ENCODE measurements around the gene OSCAR.
A peak's percentile ranks its signal among the peaks of the same experiment; 100 is the strongest.

The OSCAR gene

GRCh38 chr19:54100561-54100960, at the start of gene OSCAR:
OSCAR (minus strand) TSS chr19:54100803; CDS start chr19:54100792, 11 bp downstream.
- no peak for DNase-seq (ENCODE audit: low read depth, low spot score)

GRCh38 chr19:54149021-54149812, 48.6 kb upstream of the OSCAR start:
- no peak for DNase-seq (ENCODE audit: low read depth, low spot score)

GRCh38 chr19:54148158-54148557, 47.6 kb upstream of the OSCAR start:
- no peak for DNase-seq (ENCODE audit: low read depth, low spot score)

GRCh38 chr19:54147676-54148075, 47.1 kb upstream of the OSCAR start:
- no peak for DNase-seq (ENCODE audit: low read depth, low spot score)

GRCh38 chr19:54145541-54146158, 45.0 kb upstream of the OSCAR start:
- DNase-seq (ENCODE audit: low read depth, low spot score) = no peak

GRCh38 chr19:54142166-54142780, 41.7 kb upstream of the OSCAR start:
- DNase-seq (ENCODE audit: low read depth, low spot score) = no peak

GRCh38 chr19:54141356-54141755, 40.8 kb upstream of the OSCAR start:
- no peak for DNase-seq (ENCODE audit: low read depth, low spot score)

GRCh38 chr19:54138489-54139256, 38.1 kb upstream of the OSCAR start:
- no peak for DNase-seq (ENCODE audit: low read depth, low spot score)

- DNase-seq (ENCODE audit: low read depth, low spot score) = no peak
These were observed 37.3 kb upstream of the OSCAR start, which contains the start of gene CNOT3 for GRCh38 chr19:54137699-54138488. CNOT3 (plus strand) TSS chr19:54137762; CDS start chr19:54142979, 5,217 bp downstream.

GRCh38 chr19:54136864-54137698, 36.5 kb upstream of the OSCAR start:
- DNase-seq (ENCODE audit: low read depth, low spot score) = peak; percentile 99

- no peak for DNase-seq (ENCODE audit: low read depth, low spot score)
These were observed 35.7 kb upstream of the OSCAR start for GRCh38 chr19:54136086-54136863.

GRCh38 chr19:54133957-54134590, 33.5 kb upstream of the OSCAR start:
- DNase-seq (ENCODE audit: low read depth, low spot score) = no peak

- no peak for DNase-seq (ENCODE audit: low read depth, low spot score)
These were observed 32.8 kb upstream of the OSCAR start for GRCh38 chr19:54133312-54133956.

- DNase-seq (ENCODE audit: low read depth, low spot score) = no peak
These were observed 29.0 kb upstream of the OSCAR start for GRCh38 chr19:54129617-54129996.

- DNase-seq (ENCODE audit: low read depth, low spot score) = no peak
These were observed 28.4 kb upstream of the OSCAR start for GRCh38 chr19:54128796-54129616.

GRCh38 chr19:54128441-54128725, 27.8 kb upstream of the OSCAR start:
- DNase-seq (ENCODE audit: low read depth, low spot score) = no peak

GRCh38 chr19:54127688-54128440, 27.3 kb upstream of the OSCAR start:
- DNase-seq (ENCODE audit: low read depth, low spot score) = no peak

Measured in activated CD4-positive, CD25-positive, alpha-beta regulatory T cell treated with anti-CD3 and anti-CD28 coated beads, Interleukin-2, amount 50 U/mL, for 16 hours (primary cell).